ENCODE results near the gene KLC1. TPM values are rescaled to one million over a fixed set of nuclear protein-coding genes. Genes with fewer than 3 reads are reported as not detected.

KLC1 gene
- total and polyA plus RNA-seq, 2 of the 13 experiments (the other 11 are each of a cell fraction or from before 2014, with no cell fraction given): 53.2 to 63.5 TPM

DNA sequence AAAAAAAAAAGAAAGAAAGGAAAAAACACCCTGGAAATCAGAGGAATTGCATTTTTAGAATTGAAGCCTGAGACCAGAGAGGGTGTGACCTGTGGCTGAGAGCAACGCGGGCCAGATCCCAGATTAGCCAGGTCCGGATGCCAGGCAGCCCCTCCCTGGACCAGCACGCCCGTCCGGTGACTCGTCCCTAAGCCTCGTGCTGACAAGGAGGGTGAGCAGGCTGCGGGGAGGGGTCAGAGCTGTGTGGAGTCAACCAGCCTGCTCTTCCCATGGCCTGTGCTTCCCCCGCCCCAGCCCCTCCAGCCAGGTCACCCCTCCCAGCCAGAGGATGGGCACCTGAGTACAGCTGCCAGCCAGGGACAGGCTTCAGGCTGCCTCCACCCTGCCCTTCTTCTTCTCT lies 4.2 kb upstream of the KLC1 start (continued):
- TF ChIP-seq HNRNPL (IDR thresholded peaks at IDR 0.05; ENCODE audit: low read depth, low read length): no peak
- TF ChIP-seq NR2F2 (IDR thresholded peaks at IDR 0.05; ENCODE audit: borderline replicate concordance, low read depth): no peak
- no peak for TF ChIP-seq ZNF232 (CRISPR knock-in tag; IDR thresholded peaks at IDR 0.05; ENCODE audit: borderline replicate concordance)
- TF ChIP-seq, protein P1, sequence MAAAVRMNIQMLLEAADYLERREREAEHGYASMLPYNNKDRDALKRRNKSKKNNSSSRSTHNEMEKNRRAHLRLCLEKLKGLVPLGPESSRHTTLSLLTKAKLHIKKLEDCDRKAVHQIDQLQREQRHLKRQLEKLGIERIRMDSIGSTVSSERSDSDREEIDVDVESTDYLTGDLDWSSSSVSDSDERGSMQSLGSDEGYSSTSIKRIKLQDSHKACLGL (CRISPR knock-in tag; IDR thresholded peaks at IDR 0.05): no peak
- TF ChIP-seq ZNF839 (CRISPR knock-in tag; IDR thresholded peaks at IDR 0.05; ENCODE audit: borderline replicate concordance): no peak
- TF ChIP-seq ZNF382 (CRISPR knock-in tag; IDR thresholded peaks at IDR 0.05; ENCODE audit: borderline replicate concordance): no peak
- no peak for TF ChIP-seq SRF (IDR thresholded peaks at IDR 0.05; ENCODE audit: low read depth, low read length)
- no peak for TF ChIP-seq KLF16 (CRISPR knock-in tag; IDR thresholded peaks at IDR 0.05)
- no peak for TF ChIP-seq RCOR2 (CRISPR knock-in tag; IDR thresholded peaks at IDR 0.05)
- TF ChIP-seq ZNF431 (CRISPR knock-in tag; IDR thresholded peaks at IDR 0.05; ENCODE audit: borderline replicate concordance, low read depth): no peak
- no peak for TF ChIP-seq FLYWCH1 (CRISPR knock-in tag; IDR thresholded peaks at IDR 0.05)
- TF ChIP-seq ZNF616 (CRISPR knock-in tag; IDR thresholded peaks at IDR 0.05; ENCODE audit: low read depth): no peak
- no peak for TF ChIP-seq ZNF878 (CRISPR knock-in tag; IDR thresholded peaks at IDR 0.05)
- TF ChIP-seq ZNF891 (CRISPR knock-in tag; IDR thresholded peaks at IDR 0.05): no peak
- TF ChIP-seq MIER3 (CRISPR knock-in tag; IDR thresholded peaks at IDR 0.05; ENCODE audit: borderline replicate concordance): no peak
- TF ChIP-seq ZNF180 (CRISPR knock-in tag; IDR thresholded peaks at IDR 0.05; ENCODE audit: borderline replicate concordance, low read depth): no peak
- no peak for TF ChIP-seq KMT2B (CRISPR knock-in tag; IDR thresholded peaks at IDR 0.05)
- TF ChIP-seq ZNF768 (CRISPR knock-in tag; IDR thresholded peaks at IDR 0.05): peak; percentile 88
- TF ChIP-seq HDAC6 (IDR thresholded peaks at IDR 0.05; ENCODE audit: low read depth, low read length): no peak
- no peak for TF ChIP-seq ZFP36L2 (CRISPR knock-in tag; IDR thresholded peaks at IDR 0.05)
- TF ChIP-seq, protein P2, sequence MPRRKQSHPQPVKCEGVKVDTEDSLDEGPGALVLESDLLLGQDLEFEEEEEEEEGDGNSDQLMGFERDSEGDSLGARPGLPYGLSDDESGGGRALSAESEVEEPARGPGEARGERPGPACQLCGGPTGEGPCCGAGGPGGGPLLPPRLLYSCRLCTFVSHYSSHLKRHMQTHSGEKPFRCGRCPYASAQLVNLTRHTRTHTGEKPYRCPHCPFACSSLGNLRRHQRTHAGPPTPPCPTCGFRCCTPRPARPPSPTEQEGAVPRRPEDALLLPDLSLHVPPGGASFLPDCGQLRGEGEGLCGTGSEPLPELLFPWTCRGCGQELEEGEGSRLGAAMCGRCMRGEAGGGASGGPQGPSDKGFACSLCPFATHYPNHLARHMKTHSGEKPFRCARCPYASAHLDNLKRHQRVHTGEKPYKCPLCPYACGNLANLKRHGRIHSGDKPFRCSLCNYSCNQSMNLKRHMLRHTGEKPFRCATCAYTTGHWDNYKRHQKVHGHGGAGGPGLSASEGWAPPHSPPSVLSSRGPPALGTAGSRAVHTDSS (CRISPR knock-in tag; conservative IDR thresholded peaks at IDR 0.05): no peak
- TF ChIP-seq KDM5B (CRISPR knock-in tag; IDR thresholded peaks at IDR 0.05; ENCODE audit: borderline replicate concordance): no peak
- TF ChIP-seq SNRNP70 (IDR thresholded peaks at IDR 0.05; ENCODE audit: low read depth, low read length): no peak
- peak; percentile 65; the same call in 1 of the 2 replicates for TF ChIP-seq SAP130 (CRISPR knock-in tag; IDR thresholded peaks at IDR 0.05; ENCODE audit: low read depth)
- 0 out of 2 replicates have a peak, but pooled peaks have one; percentile 3 for TF ChIP-seq ZNF460 (CRISPR knock-in tag; IDR thresholded peaks at IDR 0.05; ENCODE audit: borderline replicate concordance)
- no peak for TF ChIP-seq KLF15 (CRISPR knock-in tag; IDR thresholded peaks at IDR 0.05; ENCODE audit: borderline replicate concordance)
- no peak for TF ChIP-seq MED1 (CRISPR knock-in tag; IDR thresholded peaks at IDR 0.05)
- TF ChIP-seq GTF2F1 (IDR thresholded peaks at IDR 0.05; ENCODE audit: low read length): no peak
- peak; percentile 52; the same call in 1 of the 2 replicates for TF ChIP-seq ETV5 (CRISPR knock-in tag; IDR thresholded peaks at IDR 0.05; ENCODE audit: borderline replicate concordance)
- no peak for TF ChIP-seq MAZ (IDR thresholded peaks at IDR 0.05; ENCODE audit: borderline replicate concordance, low read depth, low read length)
- 0 out of 2 replicates have a peak, but pooled peaks have one; percentile 16 for TF ChIP-seq MAZ (CRISPR knock-in tag; IDR thresholded peaks at IDR 0.05; ENCODE audit: low read depth)
- no peak for TF ChIP-seq ZNF44 (CRISPR knock-in tag; IDR thresholded peaks at IDR 0.05)

Measured in HepG2 (cell line).